Measurements from ENCODE around the gene MRPS27.

- TF ChIP-seq, protein P1, sequence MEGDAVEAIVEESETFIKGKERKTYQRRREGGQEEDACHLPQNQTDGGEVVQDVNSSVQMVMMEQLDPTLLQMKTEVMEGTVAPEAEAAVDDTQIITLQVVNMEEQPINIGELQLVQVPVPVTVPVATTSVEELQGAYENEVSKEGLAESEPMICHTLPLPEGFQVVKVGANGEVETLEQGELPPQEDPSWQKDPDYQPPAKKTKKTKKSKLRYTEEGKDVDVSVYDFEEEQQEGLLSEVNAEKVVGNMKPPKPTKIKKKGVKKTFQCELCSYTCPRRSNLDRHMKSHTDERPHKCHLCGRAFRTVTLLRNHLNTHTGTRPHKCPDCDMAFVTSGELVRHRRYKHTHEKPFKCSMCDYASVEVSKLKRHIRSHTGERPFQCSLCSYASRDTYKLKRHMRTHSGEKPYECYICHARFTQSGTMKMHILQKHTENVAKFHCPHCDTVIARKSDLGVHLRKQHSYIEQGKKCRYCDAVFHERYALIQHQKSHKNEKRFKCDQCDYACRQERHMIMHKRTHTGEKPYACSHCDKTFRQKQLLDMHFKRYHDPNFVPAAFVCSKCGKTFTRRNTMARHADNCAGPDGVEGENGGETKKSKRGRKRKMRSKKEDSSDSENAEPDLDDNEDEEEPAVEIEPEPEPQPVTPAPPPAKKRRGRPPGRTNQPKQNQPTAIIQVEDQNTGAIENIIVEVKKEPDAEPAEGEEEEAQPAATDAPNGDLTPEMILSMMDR (IDR thresholded peaks at IDR 0.05 in 8 of 11, conservative IDR thresholded peaks at IDR 0.05 in 3 of 11) = no peak
- TF ChIP-seq POLR2AphosphoS5 (IDR thresholded peaks at IDR 0.05) = no peak
These were observed 63.5 kb downstream of the MRPS27 start for GRCh38 chr5:72256536-72256935.

Data from spleen (tissue), 7 donors.